ENCODE data around the gene PPP2R5A. TPM values are rescaled to one million over a fixed set of nuclear protein-coding genes. Genes with fewer than 3 reads are reported as not detected.

The PPP2R5A gene
- total and polyA plus RNA-seq, 2 experiments from 2014 or later, result 22.0 to 40.2 TPM

GRCh38 chr1:212351588-212352362 lies 66.6 kb downstream of the PPP2R5A start:
- H3K79me2 ChIP-seq, result no peaks in the 10 kb centered on the region
- H2AFZ ChIP-seq, result no peak overlapping the region
- H3K36me3 ChIP-seq (replicated peaks; ENCODE audit: insufficient read depth, low read depth), result no peaks in the 10 kb centered on the region
- H3K27ac ChIP-seq, result no peak overlapping the region
- H3K27me3 ChIP-seq, result no peaks in the 10 kb centered on the region
- no peaks in the 10 kb centered on the region for H3K9me3 ChIP-seq (ENCODE audit: low read depth)
- no peak for TF ChIP-seq CTCF (IDR thresholded peaks at IDR 0.05; ENCODE audit: poor library complexity)
- TF ChIP-seq EZH2phosphoT487 (IDR thresholded peaks at IDR 0.05; ENCODE audit: low read depth, severe bottlenecking, unreplicated experiment), result no peak
- TF ChIP-seq EZH2 (IDR thresholded peaks at IDR 0.05; ENCODE audit: borderline replicate concordance), result no peak
- no peak for DNase-seq (ENCODE audit: low spot score)
- no peak overlapping the region for H3K4me2 ChIP-seq
- no peaks in the 10 kb centered on the region for H4K20me1 ChIP-seq (ENCODE audit: insufficient read depth, poor library complexity, severe bottlenecking)
- no peaks in the 10 kb centered on the region for H3K9me2 ChIP-seq (replicated peaks; ENCODE audit: insufficient read depth)
- H3K4me3 ChIP-seq, result no peak overlapping the region
- whole genome bisulfite sequencing (ENCODE audit: low lambda C conversion rate, missing lambda C conversion rate), result 96% methylated on average over 10 of the region's 10 CpGs
- H3K4me1 ChIP-seq (ENCODE audit: insufficient read depth), result no peaks in the 10 kb centered on the region

GRCh38 chr1:212353181-212353580 lies 68.0 kb downstream of the PPP2R5A start:
- Histone ChIP-seq H3K4me1 (ENCODE audit: insufficient read depth) (no peaks in the 10 kb centered on the region), H3K9me3 (ENCODE audit: low read depth) (no peaks in the 10 kb centered on the region), H3K4me2 (no peak overlapping the region), H3K4me3 (no peak overlapping the region), H3K79me2 (no peaks in the 10 kb centered on the region), H3K9me2 (replicated peaks; ENCODE audit: insufficient read depth) (no peaks in the 10 kb centered on the region), H2AFZ (no peak overlapping the region), H3K36me3 (replicated peaks; ENCODE audit: insufficient read depth, low read depth) (no peaks in the 10 kb centered on the region), H3K27ac (no peak overlapping the region), H4K20me1 (ENCODE audit: insufficient read depth, poor library complexity, severe bottlenecking) (no peaks in the 10 kb centered on the region), H3K27me3 (no peaks in the 10 kb centered on the region)
- WGBS (ENCODE audit: low lambda C conversion rate, missing lambda C conversion rate), result 91% methylated on average over 2 of the region's 2 CpGs
- TF ChIP-seq EZH2phosphoT487 (IDR thresholded peaks at IDR 0.05; ENCODE audit: low read depth, severe bottlenecking, unreplicated experiment) (no peak), CTCF (IDR thresholded peaks at IDR 0.05; ENCODE audit: poor library complexity) (no peak), EZH2 (IDR thresholded peaks at IDR 0.05; ENCODE audit: borderline replicate concordance) (no peak)
- DNase-seq (ENCODE audit: low spot score), result no peak

GRCh38 chr1:212354464-212354863 lies 69.3 kb downstream of the PPP2R5A start:
- WGBS (ENCODE audit: low lambda C conversion rate, missing lambda C conversion rate), result 95% methylated on average over 3 of the region's 3 CpGs
- Histone ChIP-seq H3K79me2 (no peaks in the 10 kb centered on the region), H3K4me3 (no peak overlapping the region)

More at GRCh38 chr1:212354464-212354863, 69.3 kb downstream of the PPP2R5A start:
- H3K9me3 ChIP-seq (ENCODE audit: low read depth), result no peaks in the 10 kb centered on the region
- no peaks in the 10 kb centered on the region for H3K4me1 ChIP-seq (ENCODE audit: insufficient read depth)
- H2AFZ ChIP-seq, result no peak overlapping the region
- no peak overlapping the region for H3K27ac ChIP-seq
- H3K9me2 ChIP-seq (replicated peaks; ENCODE audit: insufficient read depth), result no peaks in the 10 kb centered on the region
- H3K27me3 ChIP-seq, result no peaks in the 10 kb centered on the region
- no peak overlapping the region for H3K4me2 ChIP-seq
- H3K36me3 ChIP-seq (replicated peaks; ENCODE audit: insufficient read depth, low read depth), result no peaks in the 10 kb centered on the region
- no peak for TF ChIP-seq EZH2phosphoT487 (IDR thresholded peaks at IDR 0.05; ENCODE audit: low read depth, severe bottlenecking, unreplicated experiment)
- no peak for TF ChIP-seq EZH2 (IDR thresholded peaks at IDR 0.05; ENCODE audit: borderline replicate concordance)
- TF ChIP-seq CTCF (IDR thresholded peaks at IDR 0.05; ENCODE audit: poor library complexity), result no peak
- DNase-seq (ENCODE audit: low spot score), result no peak
- no peaks in the 10 kb centered on the region for H4K20me1 ChIP-seq (ENCODE audit: insufficient read depth, poor library complexity, severe bottlenecking)
